Measurements from ENCODE around the gene HIP1R.
"Not testable (repeated sequence)": the region's sequence is repeated elsewhere in the genome, so short reads cannot be mapped to it uniquely, and the experiment has no call there.

Gene HIP1R

DNA sequence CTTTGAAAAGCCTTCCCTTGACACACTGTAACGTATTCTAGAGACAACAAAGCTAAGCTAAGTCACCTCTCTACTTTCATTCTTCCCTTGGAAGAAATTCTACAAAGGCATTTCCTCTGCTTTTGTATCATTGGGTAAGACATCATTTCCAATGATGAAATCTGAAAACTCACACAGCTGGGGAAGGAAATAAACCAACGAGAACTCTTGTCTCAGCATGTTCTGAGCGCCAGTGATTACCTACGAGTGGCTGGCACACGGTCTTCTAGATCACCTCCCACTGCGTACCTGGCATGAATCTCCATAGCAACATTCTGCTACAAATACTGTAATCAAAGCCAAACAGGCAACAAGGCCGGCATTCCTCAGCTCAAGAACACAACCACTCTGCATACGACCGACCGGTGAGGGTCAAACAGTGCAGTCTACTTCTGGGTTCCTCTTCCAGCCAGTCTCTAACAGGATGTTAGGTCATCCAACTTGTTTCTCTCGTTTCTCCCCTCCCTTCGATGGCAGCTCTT, 53.0 kb downstream of the HIP1R start:
- Histone ChIP-seq H3K27me3 (ENCODE audit: control insufficient read depth, low read length) (no peaks in the 10 kb centered on the region; the same call in 1 of the 2 replicates), H3F3A (ENCODE audit: control insufficient read depth, insufficient read depth) (peaks cover 14% of the 10 kb centered on the region), H3K4me1 (ENCODE audit: control insufficient read depth, low read length) (peaks cover 51% of the 10 kb centered on the region), H3K79me2 (ENCODE audit: control insufficient read depth, low read length) (no peaks in the 10 kb centered on the region; the same call in 1 of the 2 replicates), H3K27ac (ENCODE audit: low read depth, low read length) (peak overlapping the region; percentile 44), H3K4me3 (ENCODE audit: low read length) (peak overlapping the region; percentile 66), H3K4me2 (ENCODE audit: low read length) (peak overlapping the region; percentile 82), H3K36me3 (ENCODE audit: control insufficient read depth, low read length) (no peaks in the 10 kb centered on the region), H4K20me1 (ENCODE audit: control insufficient read depth, insufficient read depth, low read depth, low read length) (no peaks in the 10 kb centered on the region), H3K9me2 (replicated peaks; ENCODE audit: control insufficient read depth, low read length) (no peaks in the 10 kb centered on the region), H3K9me3 (ENCODE audit: control insufficient read depth, insufficient read depth, low read length) (no peaks in the 10 kb centered on the region)
- TF ChIP-seq CTCF (IDR thresholded peaks at IDR 0.05; ENCODE audit: low read depth, low read length, poor library complexity, severe bottlenecking), result no peak
- TF ChIP-seq EZH2phosphoT487 (IDR thresholded peaks at IDR 0.05; ENCODE audit: borderline replicate concordance, low read length), result no peak

GRCh38 chr12:122889761-122890520, 54.7 kb downstream of the HIP1R start:
- no peaks in the 10 kb centered on the region for H3K36me3 ChIP-seq (ENCODE audit: control insufficient read depth, low read length)
- H3K4me3 ChIP-seq (ENCODE audit: low read length), result no peak overlapping the region
- H3K4me1 ChIP-seq (ENCODE audit: control insufficient read depth, low read length), result peaks cover 51% of the 10 kb centered on the region
- H3K79me2 ChIP-seq (ENCODE audit: control insufficient read depth, low read length), result no peaks in the 10 kb centered on the region; the same call in 1 of the 2 replicates
- no peaks in the 10 kb centered on the region for H3K9me3 ChIP-seq (ENCODE audit: control insufficient read depth, insufficient read depth, low read length)
- H3K4me2 ChIP-seq (ENCODE audit: low read length), result no peak overlapping the region; the same call in 1 of the 2 replicates
- no peaks in the 10 kb centered on the region for H4K20me1 ChIP-seq (ENCODE audit: control insufficient read depth, insufficient read depth, low read depth, low read length)
- H3K27ac ChIP-seq (ENCODE audit: low read depth, low read length), result no peak overlapping the region
- H3F3A ChIP-seq (ENCODE audit: control insufficient read depth, insufficient read depth), result peaks cover 15% of the 10 kb centered on the region
- TF ChIP-seq EZH2phosphoT487 (IDR thresholded peaks at IDR 0.05; ENCODE audit: borderline replicate concordance, low read length) (no peak), CTCF (IDR thresholded peaks at IDR 0.05; ENCODE audit: low read depth, low read length, poor library complexity, severe bottlenecking) (no peak)
- no peaks in the 10 kb centered on the region for H3K9me2 ChIP-seq (replicated peaks; ENCODE audit: control insufficient read depth, low read length)
- H3K27me3 ChIP-seq (ENCODE audit: control insufficient read depth, low read length), result peaks cover 5% of the 10 kb centered on the region; the same call in 1 of the 2 replicates

DNA sequence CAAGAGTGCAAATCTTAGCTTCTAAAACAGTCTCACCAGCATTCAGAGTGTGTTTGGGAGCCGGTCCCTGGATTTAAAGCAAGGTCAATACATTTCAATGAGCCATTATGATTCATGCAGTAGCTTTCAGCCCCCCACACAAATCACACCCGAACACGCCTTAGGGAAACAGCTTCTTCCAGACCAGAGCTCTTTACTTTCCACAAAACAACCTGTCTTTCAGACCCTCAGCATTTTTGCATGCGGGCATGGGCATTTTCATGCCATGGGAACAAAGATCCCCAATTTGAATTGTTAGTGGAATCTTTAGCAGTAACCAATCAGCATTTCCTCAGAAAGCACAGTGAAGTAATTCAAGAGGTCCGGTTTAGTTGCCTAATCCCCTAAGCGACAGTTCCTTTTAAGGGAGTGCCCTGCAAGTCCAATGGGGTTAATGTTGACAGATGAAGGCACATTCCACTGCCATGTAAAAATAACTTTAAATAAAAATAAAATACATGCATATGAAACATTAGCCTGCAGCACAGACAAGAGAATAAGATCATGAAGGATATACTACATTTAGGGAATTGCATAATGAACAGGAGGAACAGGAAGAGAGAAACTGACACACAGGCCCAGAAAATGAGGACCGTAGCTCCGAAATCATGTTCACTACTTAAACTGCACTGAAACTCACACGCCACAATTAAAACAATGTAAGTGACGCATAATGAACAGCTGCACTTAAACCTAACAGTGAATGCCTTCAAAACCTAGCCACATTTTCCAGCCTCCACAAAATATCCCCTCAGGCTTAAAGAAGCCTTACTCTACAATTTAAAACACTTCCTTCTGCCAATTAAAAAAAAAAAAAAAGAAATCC, 56.6 kb downstream of the HIP1R start:
- peaks cover 22% of the 10 kb centered on the region for H3K27me3 ChIP-seq (ENCODE audit: control insufficient read depth, low read length)
- H3K9me3 ChIP-seq (ENCODE audit: control insufficient read depth, insufficient read depth, low read length), result no peaks in the 10 kb centered on the region
- H3K9me2 ChIP-seq (replicated peaks; ENCODE audit: control insufficient read depth, low read length), result no peaks in the 10 kb centered on the region
- H3K36me3 ChIP-seq (ENCODE audit: control insufficient read depth, low read length), result no peaks in the 10 kb centered on the region
- no peaks in the 10 kb centered on the region; the same call in 1 of the 2 replicates for H3K79me2 ChIP-seq (ENCODE audit: control insufficient read depth, low read length)
- H3F3A ChIP-seq (ENCODE audit: control insufficient read depth, insufficient read depth), result peaks cover 12% of the 10 kb centered on the region
- no peak overlapping the region for H3K4me3 ChIP-seq (ENCODE audit: low read length)
- peaks cover 48% of the 10 kb centered on the region for H3K4me1 ChIP-seq (ENCODE audit: control insufficient read depth, low read length)
- no peak overlapping the region for H3K27ac ChIP-seq (ENCODE audit: low read depth, low read length)
- H4K20me1 ChIP-seq (ENCODE audit: control insufficient read depth, insufficient read depth, low read depth, low read length), result no peaks in the 10 kb centered on the region
- H3K4me2 ChIP-seq (ENCODE audit: low read length), result no peak overlapping the region
- TF ChIP-seq CTCF (IDR thresholded peaks at IDR 0.05; ENCODE audit: low read depth, low read length, poor library complexity, severe bottlenecking) (no peak), EZH2phosphoT487 (IDR thresholded peaks at IDR 0.05; ENCODE audit: borderline replicate concordance, low read length) (no peak)

- H3F3A ChIP-seq (ENCODE audit: control insufficient read depth, insufficient read depth), result peaks cover 12% of the 10 kb centered on the region
- H4K20me1 ChIP-seq (ENCODE audit: control insufficient read depth, insufficient read depth, low read depth, low read length); H3K9me2 ChIP-seq (replicated peaks; ENCODE audit: control insufficient read depth, low read length); H3K79me2 ChIP-seq (ENCODE audit: control insufficient read depth, low read length); H3K4me2 ChIP-seq (ENCODE audit: low read length); H3K36me3 ChIP-seq (ENCODE audit: control insufficient read depth, low read length); H3K27ac ChIP-seq (ENCODE audit: low read depth, low read length); H3K9me3 ChIP-seq (ENCODE audit: control insufficient read depth, insufficient read depth, low read length); H3K4me3 ChIP-seq (ENCODE audit: low read length): not testable (repeated sequence)
- H3K4me1 ChIP-seq (ENCODE audit: control insufficient read depth, low read length), result peaks cover 40% of the 10 kb centered on the region
- peaks cover 29% of the 10 kb centered on the region for H3K27me3 ChIP-seq (ENCODE audit: control insufficient read depth, low read length)
These were observed 57.5 kb downstream of the HIP1R start for GRCh38 chr12:122892724-122893123.

All from DOHH2 (cell line).